Stimulated activated naive B cell treated with anti-CD40 and anti-IgM and Interleukin-4, amounts not matched to agents 10 μg/mL and 1 μg/mL and 100 μg/mL, for 72 hours (primary cell): ENCODE results near the gene DGKI.

Source experiments
- ATAC-seq, 2 donors: fragments of 150-1000 bp; cut with Tn5 transposase; replicated peaks; 2 replicates each; pipeline ENCODE4 v1.10.0; 2021; ENCODE audit warnings: moderate library complexity in 1 of 2
- DNase-seq: peaks from one replicate; pipeline ENCODE4 v3.0.0; 2021
- H3K27ac Mint-ChIP-seq: one replicate; pipeline ENCODE4 v1.8.0; 2022; ENCODE audit warnings: mild to moderate bottlenecking, mixed read lengths
- H3K27me3 Mint-ChIP-seq, 2 donors: one replicate each; pipeline ENCODE4 v1.8.0; 2022; ENCODE audit warnings: mixed read lengths in 2 of 2
- H3K36me3 Mint-ChIP-seq, 2 donors: one replicate each; pipeline ENCODE4 v1.8.0; 2022; ENCODE audit warnings: mixed read lengths in 2 of 2, mild to moderate bottlenecking in 1 of 2
- H3K4me1 Mint-ChIP-seq, 2 donors: one replicate each; pipeline ENCODE4 v1.8.0; 2022; ENCODE audit warnings: mixed read lengths in 2 of 2, mild to moderate bottlenecking in 1 of 2
- H3K4me3 Mint-ChIP-seq, 2 donors: one replicate each; pipeline ENCODE4 v1.8.0; 2022; ENCODE audit warnings: mild to moderate bottlenecking in 2 of 2, mixed read lengths in 2 of 2, moderate library complexity in 1 of 2
- H3K9me3 Mint-ChIP-seq, 2 donors: one replicate each; pipeline ENCODE4 v1.8.0; 2022; ENCODE audit warnings: mixed read lengths in 2 of 2, mild to moderate bottlenecking in 1 of 2

Gene DGKI

GRCh38 chr7:137656850-137657232 lies 189.9 kb downstream of the DGKI start:
- peaks cover 3 to 6% of the 10 kb centered on the region in 2 donors for H3K27me3 Mint-ChIP-seq
- ATAC-seq (no peak), DNase-seq (no peak)
- H3K9me3 Mint-ChIP-seq: no peaks in the 10 kb centered on the region
- H3K4me1 Mint-ChIP-seq: no peaks in the 10 kb centered on the region
- H3K27ac Mint-ChIP-seq: no peak overlapping the region
- no peak overlapping the region for H3K4me3 Mint-ChIP-seq
- H3K36me3 Mint-ChIP-seq: no peaks in the 10 kb centered on the region

- no peaks in the 10 kb centered on the region for H3K9me3 Mint-ChIP-seq
- H3K27ac Mint-ChIP-seq: no peak overlapping the region
- H3K4me3 Mint-ChIP-seq: no peak overlapping the region
- DNase-seq (peak; percentile 37), ATAC-seq (peak; percentile 76 to 82)
- H3K27me3 Mint-ChIP-seq: peaks cover 3 to 6% of the 10 kb centered on the region in 2 donors
- H3K36me3 Mint-ChIP-seq: no peaks in the 10 kb centered on the region
- H3K4me1 Mint-ChIP-seq: no peaks in the 10 kb centered on the region
Observed at GRCh38 chr7:137656227-137656849, 190.4 kb downstream of the DGKI start.

- H3K27ac Mint-ChIP-seq: no peak overlapping the region
- no peaks in the 10 kb centered on the region for H3K4me1 Mint-ChIP-seq
- DNase-seq (no peak), ATAC-seq (no peak)
- peaks cover 0 to 6% of the 10 kb centered on the region in 2 donors for H3K27me3 Mint-ChIP-seq
- H3K9me3 Mint-ChIP-seq: no peaks in the 10 kb centered on the region
- H3K4me3 Mint-ChIP-seq: no peak overlapping the region
- no peaks in the 10 kb centered on the region for H3K36me3 Mint-ChIP-seq
Observed at GRCh38 chr7:137655804-137656203, 191.0 kb downstream of the DGKI start.

- H3K4me1 Mint-ChIP-seq: no peaks in the 10 kb centered on the region
- H3K27me3 Mint-ChIP-seq: peaks cover 0 to 3% of the 10 kb centered on the region in 2 donors
- H3K27ac Mint-ChIP-seq: no peak overlapping the region
- no peaks in the 10 kb centered on the region for H3K9me3 Mint-ChIP-seq
- H3K36me3 Mint-ChIP-seq: no peaks in the 10 kb centered on the region
- no peak for DNase-seq
- no peak for ATAC-seq
- no peak overlapping the region for H3K4me3 Mint-ChIP-seq
Observed at GRCh38 chr7:137652721-137653120, 194.1 kb downstream of the DGKI start.

- Mint-ChIP-seq H3K4me3 (no peak overlapping the region), H3K36me3 (no peaks in the 10 kb centered on the region), H3K27ac (no peak overlapping the region), H3K27me3 (peaks cover 0 to 7% of the 10 kb centered on the region in 2 donors), H3K9me3 (no peaks in the 10 kb centered on the region), H3K4me1 (no peaks in the 10 kb centered on the region)
- no peak for DNase-seq
- ATAC-seq: no peak
Observed at GRCh38 chr7:137647905-137648565, 198.7 kb downstream of the DGKI start.

GRCh38 chr7:137642472-137642871 lies 204.3 kb downstream of the DGKI start:
- Mint-ChIP-seq H3K27ac (no peak overlapping the region), H3K4me1 (no peaks in the 10 kb centered on the region), H3K9me3 (peaks cover 2 to 3% of the 10 kb centered on the region in 2 donors), H3K27me3 (peaks cover 8 to 15% of the 10 kb centered on the region in 2 donors), H3K4me3 (no peak overlapping the region), H3K36me3 (no peaks in the 10 kb centered on the region)
- no peak for ATAC-seq
- no peak for DNase-seq

- no peaks in the 10 kb centered on the region for H3K4me1 Mint-ChIP-seq
- H3K36me3 Mint-ChIP-seq: no peaks in the 10 kb centered on the region
- H3K4me3 Mint-ChIP-seq: no peak overlapping the region
- H3K27me3 Mint-ChIP-seq: peaks cover 8 to 15% of the 10 kb centered on the region in 2 donors
- DNase-seq (no peak), ATAC-seq (no peak)
- peaks cover 2 to 3% of the 10 kb centered on the region in 2 donors for H3K9me3 Mint-ChIP-seq
- H3K27ac Mint-ChIP-seq: no peak overlapping the region
Observed at GRCh38 chr7:137642031-137642430, 204.7 kb downstream of the DGKI start.

GRCh38 chr7:137636376-137636775 lies 210.4 kb downstream of the DGKI start:
- H3K4me3 Mint-ChIP-seq: no peak overlapping the region
- no peak for DNase-seq
- no peaks in the 10 kb centered on the region for H3K36me3 Mint-ChIP-seq
- H3K27me3 Mint-ChIP-seq: no peaks in the 10 kb centered on the region
- no peak for ATAC-seq
- no peaks in the 10 kb centered on the region for H3K4me1 Mint-ChIP-seq
- peaks cover 2 to 3% of the 10 kb centered on the region in 2 donors for H3K9me3 Mint-ChIP-seq
- H3K27ac Mint-ChIP-seq: no peak overlapping the region

GRCh38 chr7:137635874-137636273 lies 210.9 kb downstream of the DGKI start:
- H3K4me1 Mint-ChIP-seq: no peaks in the 10 kb centered on the region
- H3K27ac Mint-ChIP-seq: no peak overlapping the region
- no peaks in the 10 kb centered on the region for H3K36me3 Mint-ChIP-seq
- DNase-seq: no peak
- H3K9me3 Mint-ChIP-seq: peaks cover 0 to under 1% of the 10 kb centered on the region in 2 donors
- no peak for ATAC-seq
- no peaks in the 10 kb centered on the region for H3K27me3 Mint-ChIP-seq
- H3K4me3 Mint-ChIP-seq: no peak overlapping the region

- Mint-ChIP-seq H3K9me3 (no peaks in the 10 kb centered on the region), H3K4me1 (no peaks in the 10 kb centered on the region), H3K27me3 (no peaks in the 10 kb centered on the region), H3K36me3 (no peaks in the 10 kb centered on the region), H3K4me3 (no peak overlapping the region), H3K27ac (no peak overlapping the region)
- DNase-seq (no peak), ATAC-seq (no peak)
Observed at GRCh38 chr7:137635132-137635531, 211.6 kb downstream of the DGKI start.

- H3K27me3 Mint-ChIP-seq: no peaks in the 10 kb centered on the region
- DNase-seq: no peak
- no peak overlapping the region for H3K27ac Mint-ChIP-seq
- no peaks in the 10 kb centered on the region for H3K36me3 Mint-ChIP-seq
- ATAC-seq: no peak
- H3K9me3 Mint-ChIP-seq: no peaks in the 10 kb centered on the region
- H3K4me3 Mint-ChIP-seq: no peak overlapping the region
- no peaks in the 10 kb centered on the region for H3K4me1 Mint-ChIP-seq
Observed at GRCh38 chr7:137634356-137634755, 212.4 kb downstream of the DGKI start.

GRCh38 chr7:137633133-137633532 lies 213.6 kb downstream of the DGKI start:
- Mint-ChIP-seq H3K4me3 (no peak overlapping the region), H3K27ac (no peak overlapping the region), H3K27me3 (peaks cover 0 to 5% of the 10 kb centered on the region in 2 donors), H3K36me3 (no peaks in the 10 kb centered on the region), H3K9me3 (no peaks in the 10 kb centered on the region), H3K4me1 (no peaks in the 10 kb centered on the region)
- ATAC-seq: no peak
- no peak for DNase-seq

- Mint-ChIP-seq H3K27ac (no peak overlapping the region), H3K27me3 (peaks cover 11 to 19% of the 10 kb centered on the region in 2 donors), H3K4me1 (no peaks in the 10 kb centered on the region), H3K36me3 (no peaks in the 10 kb centered on the region), H3K4me3 (no peak overlapping the region), H3K9me3 (no peaks in the 10 kb centered on the region)
- ATAC-seq (no peak), DNase-seq (no peak)
Observed at GRCh38 chr7:137628216-137628615, 218.6 kb downstream of the DGKI start.

GRCh38 chr7:137626469-137627067 lies 220.2 kb downstream of the DGKI start:
- H3K27ac Mint-ChIP-seq: no peak overlapping the region
- peak in 1 of 2 donors; percentile 52 for ATAC-seq
- peak; percentile 4 for DNase-seq
- H3K36me3 Mint-ChIP-seq: no peaks in the 10 kb centered on the region
- peaks cover 13 to 19% of the 10 kb centered on the region in 2 donors for H3K27me3 Mint-ChIP-seq
- H3K4me3 Mint-ChIP-seq: no peak overlapping the region
- no peaks in the 10 kb centered on the region for H3K9me3 Mint-ChIP-seq
- no peaks in the 10 kb centered on the region for H3K4me1 Mint-ChIP-seq

GRCh38 chr7:137625197-137625596 lies 221.6 kb downstream of the DGKI start:
- Mint-ChIP-seq H3K27me3 (peaks cover 14 to 19% of the 10 kb centered on the region in 2 donors), H3K4me1 (no peaks in the 10 kb centered on the region), H3K36me3 (no peaks in the 10 kb centered on the region), H3K27ac (no peak overlapping the region), H3K9me3 (no peaks in the 10 kb centered on the region), H3K4me3 (no peak overlapping the region)
- DNase-seq: no peak
- no peak for ATAC-seq
